PFSK-1 (cell line): ENCODE measurements around the gene DTX3L.

ENCODE experiments used
- FOXP2 ChIP-seq: optimal IDR thresholded peaks from 2 replicates; pipeline ENCODE3; 2011; ENCODE audit warnings: borderline replicate concordance, control low read depth, inconsistent platforms; ENCODE audit not compliant: insufficient read depth; ENCODE audit errors: extremely low read length, extremely low read depth
- POLR2AphosphoS5 ChIP-seq: IDR thresholded peaks from 2 replicates; pipeline ENCODE4 v1.6.1; 2012; ENCODE audit warnings: low read depth, mild to moderate bottlenecking, control low read depth, low read length, moderate library complexity
- SIN3A ChIP-seq: IDR thresholded peaks from 2 replicates; pipeline ENCODE4 v1.6.1; 2012; ENCODE audit warnings: mild to moderate bottlenecking, low read length, moderate library complexity, borderline replicate concordance; ENCODE audit not compliant: insufficient read depth
- TAF1 ChIP-seq: IDR thresholded peaks from 2 replicates; pipeline ENCODE4 v1.6.1; 2012; ENCODE audit warnings: low read length, control low read depth, borderline replicate concordance; ENCODE audit not compliant: insufficient read depth
- TF ChIP-seq, protein P1 (sequence below), 2 experiments: IDR thresholded peaks; 2 replicates each; pipeline versions ENCODE4 v1.6.1 to v1.8.0; 2011 to 2012; ENCODE audit warnings: low read depth in 2 of 2, low read length in 2 of 2, control low read depth in 1 of 2, inconsistent platforms in 1 of 2, mild to moderate bottlenecking in 1 of 2, moderate library complexity in 1 of 2; ENCODE audit not compliant: insufficient read depth in 1 of 2

Gene DTX3L

DNA sequence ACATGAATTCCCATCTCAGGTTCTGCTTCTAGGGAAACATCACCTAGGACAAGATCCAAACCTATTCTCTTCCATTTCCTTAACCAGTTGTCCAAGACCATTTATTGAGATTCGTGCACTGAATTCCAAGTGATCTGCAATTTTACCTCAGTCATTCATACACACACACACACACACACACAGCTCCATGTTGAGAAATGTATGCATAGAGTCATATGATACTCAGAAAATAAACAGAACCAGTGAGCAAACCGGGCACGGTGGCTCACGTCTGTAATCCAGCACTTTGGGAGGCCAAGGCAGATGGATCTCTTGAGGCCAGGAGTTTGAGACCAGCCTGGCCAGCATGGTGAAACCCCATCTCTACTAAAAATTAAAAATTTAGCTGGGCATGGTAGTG lies 43.3 kb upstream of the DTX3L start:
- TF ChIP-seq FOXP2 (no peak), SIN3A (no peak), POLR2AphosphoS5 (no peak), TAF1 (no peak)
- TF ChIP-seq, protein P1, sequence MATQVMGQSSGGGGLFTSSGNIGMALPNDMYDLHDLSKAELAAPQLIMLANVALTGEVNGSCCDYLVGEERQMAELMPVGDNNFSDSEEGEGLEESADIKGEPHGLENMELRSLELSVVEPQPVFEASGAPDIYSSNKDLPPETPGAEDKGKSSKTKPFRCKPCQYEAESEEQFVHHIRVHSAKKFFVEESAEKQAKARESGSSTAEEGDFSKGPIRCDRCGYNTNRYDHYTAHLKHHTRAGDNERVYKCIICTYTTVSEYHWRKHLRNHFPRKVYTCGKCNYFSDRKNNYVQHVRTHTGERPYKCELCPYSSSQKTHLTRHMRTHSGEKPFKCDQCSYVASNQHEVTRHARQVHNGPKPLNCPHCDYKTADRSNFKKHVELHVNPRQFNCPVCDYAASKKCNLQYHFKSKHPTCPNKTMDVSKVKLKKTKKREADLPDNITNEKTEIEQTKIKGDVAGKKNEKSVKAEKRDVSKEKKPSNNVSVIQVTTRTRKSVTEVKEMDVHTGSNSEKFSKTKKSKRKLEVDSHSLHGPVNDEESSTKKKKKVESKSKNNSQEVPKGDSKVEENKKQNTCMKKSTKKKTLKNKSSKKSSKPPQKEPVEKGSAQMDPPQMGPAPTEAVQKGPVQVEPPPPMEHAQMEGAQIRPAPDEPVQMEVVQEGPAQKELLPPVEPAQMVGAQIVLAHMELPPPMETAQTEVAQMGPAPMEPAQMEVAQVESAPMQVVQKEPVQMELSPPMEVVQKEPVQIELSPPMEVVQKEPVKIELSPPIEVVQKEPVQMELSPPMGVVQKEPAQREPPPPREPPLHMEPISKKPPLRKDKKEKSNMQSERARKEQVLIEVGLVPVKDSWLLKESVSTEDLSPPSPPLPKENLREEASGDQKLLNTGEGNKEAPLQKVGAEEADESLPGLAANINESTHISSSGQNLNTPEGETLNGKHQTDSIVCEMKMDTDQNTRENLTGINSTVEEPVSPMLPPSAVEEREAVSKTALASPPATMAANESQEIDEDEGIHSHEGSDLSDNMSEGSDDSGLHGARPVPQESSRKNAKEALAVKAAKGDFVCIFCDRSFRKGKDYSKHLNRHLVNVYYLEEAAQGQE (IDR thresholded peaks at IDR 0.05; ENCODE audit: insufficient read depth in 1 of 2, low read depth in 2 of 2, low read length in 2 of 2) = no peak

DNA sequence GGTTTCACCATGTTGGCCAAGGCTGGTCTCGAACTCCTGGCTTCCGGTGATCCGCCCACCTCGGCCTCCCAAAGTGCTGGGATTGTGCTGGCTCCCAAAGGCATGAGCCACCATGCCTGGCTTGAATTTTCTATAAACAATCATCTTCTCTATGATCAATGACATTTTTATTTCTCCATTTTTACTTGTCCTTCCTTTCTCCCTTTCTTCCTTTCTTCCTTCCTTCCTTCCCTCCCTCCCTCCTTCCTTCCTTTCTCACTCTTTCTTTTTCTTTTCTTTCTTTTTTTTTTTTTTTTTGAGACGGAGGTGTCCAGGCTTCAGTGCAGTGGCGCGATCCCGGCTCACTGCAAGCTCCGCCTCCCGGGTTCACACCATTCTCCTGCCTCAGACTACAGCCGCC lies 40.8 kb upstream of the DTX3L start:
- TF ChIP-seq POLR2AphosphoS5 = no peak
- TF ChIP-seq TAF1 = no peak
- no peak for TF ChIP-seq FOXP2
- no peak for TF ChIP-seq SIN3A
- TF ChIP-seq, protein P1 (IDR thresholded peaks at IDR 0.05; ENCODE audit: insufficient read depth in 1 of 2, low read depth in 2 of 2, low read length in 2 of 2) = no peak

DNA sequence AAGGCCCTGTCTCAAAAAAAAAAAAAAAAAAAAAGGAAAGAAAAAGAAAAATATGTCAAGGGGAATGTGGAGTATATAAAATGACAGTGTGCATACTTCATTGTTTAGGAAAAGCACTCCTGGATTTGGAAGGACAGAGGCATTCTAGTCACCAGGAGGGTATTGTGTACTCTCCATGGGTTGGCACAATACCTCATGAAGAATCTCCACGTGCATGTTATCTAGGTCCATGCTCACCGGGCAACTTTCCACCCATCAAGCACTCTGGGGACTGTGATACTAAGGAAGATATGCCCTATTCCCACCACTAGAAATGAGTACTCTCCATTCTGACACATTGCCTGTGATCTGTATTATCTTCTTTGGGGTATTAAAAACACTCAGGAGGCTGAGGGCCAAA lies 34.0 kb upstream of the DTX3L start:
- TF ChIP-seq POLR2AphosphoS5 = no peak
- TF ChIP-seq SIN3A = no peak
- TF ChIP-seq FOXP2 = no peak
- TF ChIP-seq, protein P1 (IDR thresholded peaks at IDR 0.05; ENCODE audit: insufficient read depth in 1 of 2, low read depth in 2 of 2, low read length in 2 of 2) = no peak
- no peak for TF ChIP-seq TAF1

DNA sequence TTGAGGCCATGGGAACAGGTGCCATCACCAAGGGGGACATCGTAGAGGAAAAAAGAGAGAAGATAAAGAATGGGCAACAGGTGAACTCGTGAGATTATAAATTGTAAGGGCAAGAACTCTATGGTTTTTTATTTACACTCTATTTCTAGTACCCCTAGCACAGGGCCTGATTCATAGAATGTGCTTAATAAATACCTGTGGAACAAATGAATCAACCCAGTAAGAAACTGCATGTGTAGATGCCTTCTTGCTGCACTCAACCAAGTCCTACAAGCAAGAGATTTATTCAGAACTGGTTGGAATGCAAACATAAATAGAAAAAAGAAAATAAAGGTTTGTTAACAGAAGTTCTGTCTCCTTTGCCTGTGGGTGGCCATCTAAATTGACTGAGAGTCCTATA lies 30.7 kb upstream of the DTX3L start:
- TF ChIP-seq FOXP2 (no peak), SIN3A (no peak)

DNA sequence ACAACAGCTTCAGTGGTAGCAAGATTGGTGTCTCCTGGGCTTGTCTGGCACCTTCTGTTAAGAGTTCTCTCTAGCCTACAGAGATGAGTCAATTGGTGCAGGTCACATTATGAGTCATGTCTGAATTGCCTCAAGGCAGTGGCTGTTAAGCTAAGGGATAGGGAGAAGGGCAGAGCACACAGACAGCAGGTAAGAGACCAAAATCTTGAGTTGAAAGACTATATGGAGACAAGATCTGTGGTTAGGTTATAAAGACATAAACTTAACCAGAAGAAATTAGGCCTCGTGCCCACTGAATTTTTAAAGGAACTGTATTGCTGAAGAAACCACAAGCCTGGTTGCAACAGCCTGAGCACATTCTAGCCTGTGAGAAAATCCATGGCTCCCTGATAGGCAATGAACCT lies 30.2 kb upstream of the DTX3L start:
- TF ChIP-seq, protein P1 (IDR thresholded peaks at IDR 0.05; ENCODE audit: insufficient read depth in 1 of 2, low read depth in 2 of 2, low read length in 2 of 2) = no peak
- no peak for TF ChIP-seq TAF1
- no peak for TF ChIP-seq FOXP2
- no peak for TF ChIP-seq POLR2AphosphoS5
- no peak for TF ChIP-seq SIN3A
